Measurements from ENCODE around the gene STX4.
A peak's percentile ranks its signal among the peaks of the same experiment; 100 is the strongest.
"Not testable (repeated sequence)": the region's sequence is repeated elsewhere in the genome, so short reads cannot be mapped to it uniquely, and the experiment has no call there.

Gene STX4

DNA sequence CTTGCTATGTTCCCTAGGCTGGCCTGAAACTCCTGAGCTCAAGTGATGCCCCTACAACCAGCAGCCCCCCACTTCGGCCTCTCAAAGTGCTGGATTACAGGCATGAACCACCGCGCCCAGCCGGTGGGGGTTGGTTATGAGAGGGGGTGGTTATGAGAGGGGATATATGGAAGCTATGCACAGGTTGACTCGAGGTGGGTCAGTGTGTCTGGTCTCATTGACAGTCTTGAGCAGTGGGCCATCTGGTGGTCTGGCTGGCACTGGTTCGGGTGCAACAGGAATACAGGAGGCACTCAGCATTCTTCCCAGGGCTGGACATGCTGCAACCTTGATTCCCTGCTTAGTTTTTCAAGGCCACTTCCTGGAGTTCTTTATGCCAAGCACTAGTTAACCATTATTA is 17.3 kb upstream of the STX4 start:
- FAIRE-seq (no peak), DNase-seq (ENCODE audit: insufficient read length, low spot score) (no peak)
- TF ChIP-seq POLR2AphosphoS5 (IDR thresholded peaks at IDR 0.05; ENCODE audit: low read depth, low read length) (no peak), PAX5 (IDR thresholded peaks at IDR 0.05; ENCODE audit: insufficient read depth, low read length, severe bottlenecking) (no peak), POLR2A (IDR thresholded peaks at IDR 0.05; ENCODE audit: low read depth, low read length) (no peak), POU2F2 (IDR thresholded peaks at IDR 0.05; ENCODE audit: low read depth, low read length) (no peak), TAF1 (IDR thresholded peaks at IDR 0.05; ENCODE audit: low read depth, low read length) (no peak), SPI1 (IDR thresholded peaks at IDR 0.05; ENCODE audit: low read depth, low read length) (no peak)

DNA sequence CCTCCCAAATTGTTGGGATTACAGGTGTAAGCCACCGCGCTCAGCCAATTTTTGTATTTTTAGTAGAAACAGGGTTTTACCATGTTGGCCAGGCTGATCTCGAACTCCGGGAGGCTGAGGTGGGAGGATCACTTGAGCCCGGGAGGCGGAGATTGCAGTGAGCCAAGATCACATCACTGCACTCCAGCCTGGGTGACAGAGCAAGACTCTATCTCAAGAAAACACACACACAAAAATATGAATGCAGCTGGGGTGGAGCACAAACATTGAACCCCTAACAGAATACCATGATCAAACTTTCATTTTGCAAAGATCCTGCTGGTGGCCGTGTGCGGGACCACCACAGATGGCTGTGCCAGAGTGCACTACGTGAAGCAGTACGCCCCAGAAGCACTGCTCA is 15.6 kb upstream of the STX4 start:
- FAIRE-seq: not testable (repeated sequence)

DNA sequence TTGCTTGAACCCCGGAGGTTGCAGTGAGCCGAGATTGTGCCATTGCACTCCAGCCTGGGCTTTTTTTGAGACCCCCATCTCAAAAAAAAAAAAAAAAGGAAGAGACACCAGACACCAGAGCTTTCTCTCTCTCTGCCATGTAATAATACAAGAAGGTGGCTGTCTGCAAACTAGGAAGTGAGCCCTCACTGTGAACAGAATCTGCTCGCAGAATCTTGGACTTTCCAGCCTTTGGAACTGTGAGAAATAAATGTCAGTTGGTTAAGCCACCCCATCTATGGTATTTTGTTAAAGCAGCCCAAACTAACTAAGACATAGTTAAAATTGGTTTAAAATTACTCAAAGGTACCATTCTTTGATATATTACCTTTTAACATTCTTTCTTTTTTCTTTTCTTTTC is 12.8 kb upstream of the STX4 start:
- DNase-seq (ENCODE audit: insufficient read length, low spot score) (no peak), FAIRE-seq (no peak)
- TF ChIP-seq SPI1 (IDR thresholded peaks at IDR 0.05; ENCODE audit: low read depth, low read length): no peak

More for the DNA sequence above, 15.6 kb upstream of the STX4 start:
- DNase-seq (ENCODE audit: insufficient read length, low spot score): not testable (repeated sequence)

DNA sequence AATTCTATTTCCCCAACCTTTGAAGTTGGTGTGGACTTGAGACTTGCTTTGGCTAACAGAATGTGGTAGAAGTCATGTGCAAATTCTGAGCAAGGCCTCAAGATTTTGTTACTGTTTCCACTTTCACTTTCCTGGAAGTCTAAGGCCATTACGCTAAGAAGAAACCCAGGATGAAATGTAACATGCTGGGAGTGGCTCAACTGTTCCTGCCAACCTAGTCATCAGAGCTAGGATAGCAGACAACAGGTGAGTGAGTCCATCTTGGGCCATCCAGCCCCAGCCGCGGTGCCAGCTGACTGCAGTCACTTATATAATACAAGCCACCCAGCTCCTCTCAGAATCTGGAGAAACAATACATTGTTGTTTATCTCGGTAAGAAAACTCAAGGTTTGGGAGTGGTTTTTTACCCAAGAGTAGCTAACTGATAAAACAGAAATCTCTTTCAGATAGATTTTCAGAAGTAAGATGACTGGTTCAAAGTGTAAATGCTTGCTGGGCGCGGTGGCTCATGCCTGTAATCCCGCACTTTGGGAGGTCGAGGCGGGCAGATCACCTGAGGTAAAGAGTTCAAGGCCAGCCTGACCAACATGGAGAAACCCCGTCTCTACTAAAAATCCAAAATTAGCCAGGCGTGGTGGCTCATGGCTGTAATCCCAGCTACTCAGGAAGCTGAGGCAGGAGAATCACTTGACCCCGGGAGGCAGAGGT is 10.7 kb upstream of the STX4 start:
- DNase-seq (ENCODE audit: insufficient read length, low spot score) (no peak), FAIRE-seq (no peak)
- TF ChIP-seq POLR2AphosphoS5 (IDR thresholded peaks at IDR 0.05; ENCODE audit: low read depth, low read length) (no peak), POLR2A (IDR thresholded peaks at IDR 0.05; ENCODE audit: low read depth, low read length) (no peak), SPI1 (IDR thresholded peaks at IDR 0.05; ENCODE audit: low read depth, low read length) (no peak), POU2F2 (IDR thresholded peaks at IDR 0.05; ENCODE audit: low read depth, low read length) (no peak), PAX5 (IDR thresholded peaks at IDR 0.05; ENCODE audit: insufficient read depth, low read length, severe bottlenecking) (no peak)

DNA sequence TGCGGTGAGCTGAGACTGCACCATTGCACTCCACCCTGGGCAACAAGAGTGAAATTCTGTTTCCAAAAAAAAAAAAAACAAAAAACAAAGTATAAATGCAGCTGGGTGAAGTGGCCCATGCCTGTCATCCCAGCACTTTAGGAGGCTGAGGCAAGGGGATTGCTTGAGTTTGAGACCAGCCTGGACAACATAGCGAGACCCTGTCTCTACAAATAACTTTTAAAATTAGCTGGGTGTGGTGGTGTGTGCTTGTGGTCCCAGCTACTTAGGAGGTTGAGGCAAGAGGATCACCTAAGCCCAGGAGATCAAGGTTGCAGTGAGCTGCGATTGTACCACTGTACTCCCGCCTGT is 10.1 kb upstream of the STX4 start:
- FAIRE-seq (no peak), DNase-seq (ENCODE audit: insufficient read length, low spot score) (no peak)
- TF ChIP-seq TAF1 (IDR thresholded peaks at IDR 0.05; ENCODE audit: low read depth, low read length): no peak
- TF ChIP-seq POLR2AphosphoS5 (IDR thresholded peaks at IDR 0.05; ENCODE audit: low read depth, low read length): no peak
- TF ChIP-seq POLR2A (IDR thresholded peaks at IDR 0.05; ENCODE audit: low read depth, low read length): no peak
- TF ChIP-seq SPI1 (IDR thresholded peaks at IDR 0.05; ENCODE audit: low read depth, low read length): no peak
- no peak for TF ChIP-seq PAX5 (IDR thresholded peaks at IDR 0.05; ENCODE audit: insufficient read depth, low read length, severe bottlenecking)
- TF ChIP-seq POU2F2 (IDR thresholded peaks at IDR 0.05; ENCODE audit: low read depth, low read length): no peak

DNA sequence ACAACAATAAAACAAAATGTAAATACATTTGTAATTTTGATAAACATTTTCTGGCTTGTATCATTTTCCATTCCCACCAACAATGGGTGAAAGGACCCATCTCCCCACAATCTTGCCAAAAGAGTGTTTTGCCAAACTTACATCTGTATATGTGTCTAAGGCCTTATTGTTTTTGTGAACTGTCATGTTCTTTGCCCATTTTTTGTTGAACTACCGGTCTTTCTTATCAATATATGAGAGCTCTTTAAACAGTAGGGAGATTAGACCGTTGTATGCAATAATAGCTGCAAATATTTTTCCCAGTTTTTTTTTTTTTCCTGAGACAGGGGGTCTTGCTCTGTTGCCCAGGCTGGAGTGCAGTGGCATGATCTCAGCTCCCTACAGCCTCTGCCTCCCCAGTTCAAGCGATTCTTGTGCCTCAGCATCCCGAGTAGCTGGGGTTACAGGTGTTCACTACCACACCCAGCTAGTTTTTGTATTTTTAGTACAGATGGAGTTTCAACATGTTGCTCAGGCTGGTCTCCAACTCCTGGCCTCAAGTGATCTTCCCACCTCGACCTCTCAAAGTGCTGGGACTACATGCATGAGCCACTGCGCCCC is 9.6 kb upstream of the STX4 start:
- FAIRE-seq (no peak), DNase-seq (ENCODE audit: insufficient read length, low spot score) (no peak)
- TF ChIP-seq POU2F2 (IDR thresholded peaks at IDR 0.05; ENCODE audit: low read depth, low read length) (no peak), PAX5 (IDR thresholded peaks at IDR 0.05; ENCODE audit: insufficient read depth, low read length, severe bottlenecking) (no peak), SPI1 (IDR thresholded peaks at IDR 0.05; ENCODE audit: low read depth, low read length) (no peak), TAF1 (IDR thresholded peaks at IDR 0.05; ENCODE audit: low read depth, low read length) (no peak), POLR2AphosphoS5 (IDR thresholded peaks at IDR 0.05; ENCODE audit: low read depth, low read length) (no peak), POLR2A (IDR thresholded peaks at IDR 0.05; ENCODE audit: low read depth, low read length) (no peak)

DNA sequence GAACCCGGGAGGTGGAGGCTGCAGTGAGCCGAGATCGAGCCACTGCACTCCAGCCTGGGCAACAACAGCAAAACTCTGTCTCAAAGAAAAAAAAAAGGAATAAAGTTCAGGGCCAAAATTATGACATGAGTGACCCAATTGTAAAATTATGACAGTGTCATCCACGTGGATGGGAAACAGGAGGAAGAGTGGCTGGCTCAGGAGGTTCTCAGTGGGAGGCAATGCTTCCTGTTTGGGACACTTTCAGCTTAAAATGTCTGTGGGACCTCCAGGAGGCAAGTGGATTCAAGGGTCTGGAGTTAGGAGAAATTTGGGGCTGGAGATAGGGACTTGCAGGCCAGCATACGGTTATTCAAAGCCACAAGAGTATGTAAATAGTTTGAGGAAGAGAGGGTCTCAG is 8.0 kb upstream of the STX4 start:
- DNase-seq (ENCODE audit: insufficient read length, low spot score) (no peak), FAIRE-seq (no peak)
- TF ChIP-seq POU2F2 (IDR thresholded peaks at IDR 0.05; ENCODE audit: low read depth, low read length) (no peak), TAF1 (IDR thresholded peaks at IDR 0.05; ENCODE audit: low read depth, low read length) (no peak)

DNA sequence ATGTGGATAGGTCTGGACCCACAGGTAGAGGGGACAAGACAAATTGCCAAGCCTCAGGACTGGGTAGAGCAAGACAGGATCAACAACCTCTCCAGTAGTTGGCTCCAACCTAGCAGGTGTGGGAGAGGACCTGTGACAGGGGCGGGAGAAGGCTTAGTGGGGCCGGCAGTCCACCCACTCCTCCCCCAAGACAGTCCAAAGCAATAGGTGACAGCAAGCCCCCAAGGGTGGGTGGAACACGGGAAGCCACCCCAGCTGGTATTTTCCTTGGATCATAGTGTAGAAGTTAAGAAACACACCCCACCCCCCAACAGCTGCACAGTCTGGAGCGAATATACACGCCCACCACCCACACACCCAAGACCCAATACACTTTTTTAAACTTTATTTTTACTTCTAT is 4.1 kb upstream of the STX4 start:
- TF ChIP-seq PAX5 (IDR thresholded peaks at IDR 0.05; ENCODE audit: insufficient read depth, low read length, severe bottlenecking) (no peak), TAF1 (IDR thresholded peaks at IDR 0.05; ENCODE audit: low read depth, low read length) (no peak), POLR2AphosphoS5 (IDR thresholded peaks at IDR 0.05; ENCODE audit: low read depth, low read length) (no peak), POU2F2 (IDR thresholded peaks at IDR 0.05; ENCODE audit: low read depth, low read length) (no peak), POLR2A (IDR thresholded peaks at IDR 0.05; ENCODE audit: low read depth, low read length) (no peak), SPI1 (IDR thresholded peaks at IDR 0.05; ENCODE audit: low read depth, low read length) (no peak)
- no peak for DNase-seq (ENCODE audit: insufficient read length, low spot score)
- no peak for FAIRE-seq

DNA sequence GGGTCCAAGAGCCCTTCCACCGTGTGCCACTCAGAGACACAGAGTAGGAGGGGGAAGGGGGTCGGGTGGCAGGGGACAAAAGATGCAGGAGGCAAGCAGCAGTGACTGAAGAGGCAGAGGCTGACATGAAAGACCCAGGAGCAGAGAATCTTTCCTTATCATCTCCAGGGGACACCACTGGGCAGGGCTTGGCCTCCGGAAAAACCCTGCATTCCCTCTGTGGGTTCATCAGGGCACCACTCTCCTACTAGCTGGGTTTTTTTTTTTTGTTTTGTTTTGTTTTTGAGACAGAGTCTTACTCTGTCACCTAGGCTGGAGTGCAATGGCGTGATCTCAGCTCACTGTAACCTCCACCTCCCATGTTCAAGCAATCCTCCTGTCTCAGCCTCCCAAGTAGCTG is 2.1 kb upstream of the STX4 start:
- no peak for TF ChIP-seq PAX5 (IDR thresholded peaks at IDR 0.05; ENCODE audit: insufficient read depth, low read length, severe bottlenecking)
- TF ChIP-seq SPI1 (IDR thresholded peaks at IDR 0.05; ENCODE audit: low read depth, low read length): no peak
- no peak for TF ChIP-seq TAF1 (IDR thresholded peaks at IDR 0.05; ENCODE audit: low read depth, low read length)
- TF ChIP-seq POU2F2 (IDR thresholded peaks at IDR 0.05; ENCODE audit: low read depth, low read length): no peak
- no peak for TF ChIP-seq POLR2A (IDR thresholded peaks at IDR 0.05; ENCODE audit: low read depth, low read length)
- TF ChIP-seq POLR2AphosphoS5 (IDR thresholded peaks at IDR 0.05; ENCODE audit: low read depth, low read length): no peak
- FAIRE-seq (no peak), DNase-seq (ENCODE audit: insufficient read length, low spot score) (no peak)

DNA sequence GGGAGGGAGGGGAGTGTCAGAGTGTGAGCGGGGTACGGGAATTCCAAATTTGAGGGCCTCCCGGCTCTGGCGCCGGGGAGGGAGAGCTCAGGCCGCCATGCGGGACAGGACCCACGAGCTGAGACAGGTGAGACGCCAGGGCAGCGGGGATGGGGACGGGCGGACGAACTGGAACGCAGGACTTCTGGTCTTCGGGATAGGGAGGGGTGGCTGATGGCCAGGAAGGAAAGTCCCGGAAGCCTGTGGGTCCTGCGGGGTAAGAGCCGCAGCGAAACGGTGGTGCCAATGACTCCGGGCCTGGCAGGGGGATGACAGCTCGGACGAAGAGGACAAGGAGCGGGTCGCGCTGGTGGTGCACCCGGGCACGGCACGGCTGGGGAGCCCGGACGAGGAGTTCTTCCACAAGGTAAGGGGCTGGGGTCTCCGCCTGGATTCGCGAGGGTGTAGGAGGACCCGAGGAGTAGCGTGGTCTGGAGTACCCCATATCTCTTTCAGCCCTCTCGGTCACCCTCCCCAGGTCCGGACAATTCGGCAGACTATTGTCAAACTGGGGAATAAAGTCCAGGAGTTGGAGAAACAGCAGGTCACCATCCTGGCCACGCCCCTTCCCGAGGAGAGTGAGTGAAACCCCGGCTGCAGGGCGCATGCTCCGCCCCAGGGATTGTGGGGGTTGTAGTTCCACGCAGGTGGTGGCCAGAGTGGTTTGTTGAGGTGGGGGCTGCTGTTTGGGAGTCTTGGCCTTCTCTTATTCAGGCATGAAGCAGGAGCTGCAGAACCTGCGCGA is 543 bp downstream of the STX4 start:
- FAIRE-seq: peak; percentile 85

More for the DNA sequence above, 543 bp downstream of the STX4 start:
- TF ChIP-seq POU2F2 (IDR thresholded peaks at IDR 0.05; ENCODE audit: low read depth, low read length) (no peak), SPI1 (IDR thresholded peaks at IDR 0.05; ENCODE audit: low read depth, low read length) (no peak), POLR2A (IDR thresholded peaks at IDR 0.05; ENCODE audit: low read depth, low read length) (no peak)
- DNase-seq (ENCODE audit: insufficient read length, low spot score): peak; percentile 87
